OCI-LY1 (cell line): ENCODE data around the gene CELSR1.

ENCODE experiments used
- H2AFZ ChIP-seq: fragments of 200-600 bp; sonication (generic), shearing (Covaris generic); 2 replicates; pipeline ENCODE4 v1.6.0; 2014; ENCODE audit warnings: antibody characterized with exemption, mild to moderate bottlenecking, low read length
- H3F3A ChIP-seq: fragments of 200-600 bp; sonication (generic), shearing (Covaris generic); 2 replicates; pipeline ENCODE4 v1.6.0; 2014; ENCODE audit warnings: mild to moderate bottlenecking, antibody characterized with exemption, low read length, moderate library complexity; ENCODE audit not compliant: insufficient read depth
- H3K27ac ChIP-seq: fragments of 200-600 bp; sonication (generic); 2 replicates; pipeline ENCODE4 v1.5.1; 2014; ENCODE audit warnings: low read length, mixed run types, mild to moderate bottlenecking, low read depth; ENCODE audit not compliant: poor library complexity, severe bottlenecking
- H3K27me3 ChIP-seq: fragments of 200-600 bp; sonication (generic); 2 replicates; pipeline ENCODE4 v1.6.0; 2014; ENCODE audit warnings: antibody characterized with exemption, mild to moderate bottlenecking, low read length, moderate library complexity; ENCODE audit not compliant: insufficient read depth
- H3K36me3 ChIP-seq: fragments of 200-600 bp; sonication (generic); 2 replicates; pipeline ENCODE4 v1.6.1; 2014; ENCODE audit warnings: mild to moderate bottlenecking, antibody characterized with exemption, low read length, moderate library complexity, mixed read lengths; ENCODE audit not compliant: insufficient read depth
- H3K4me1 ChIP-seq: fragments of 200-600 bp; sonication (generic); 2 replicates; pipeline ENCODE4 v1.5.1; 2014; ENCODE audit warnings: mild to moderate bottlenecking, low read length, moderate library complexity; ENCODE audit not compliant: insufficient read depth, severe bottlenecking
- H3K4me2 ChIP-seq: fragments of 200-600 bp; sonication (generic), shearing (Covaris generic); 2 replicates; pipeline ENCODE4 v1.6.1; 2014; ENCODE audit warnings: low read length
- H3K4me3 ChIP-seq: fragments of 200-600 bp; sonication (generic); 2 replicates; pipeline ENCODE4 v1.5.1; 2014; ENCODE audit warnings: low read length, low read depth, mild to moderate bottlenecking, mixed read lengths; ENCODE audit not compliant: poor library complexity, severe bottlenecking
- H3K79me2 ChIP-seq: fragments of 200-600 bp; shearing (Covaris generic); 2 replicates; pipeline ENCODE4 v1.6.1; 2016; ENCODE audit warnings: mixed run types, low read length, mixed read lengths; ENCODE audit not compliant: insufficient read depth
- H3K9ac ChIP-seq: fragments of 200-600 bp; sonication (generic), shearing (Covaris generic); 2 replicates; pipeline ENCODE4 v1.6.1; 2014; ENCODE audit warnings: mild to moderate bottlenecking, low read length, mixed read lengths
- H3K9me2 ChIP-seq: fragments of 200-600 bp; sonication (generic), shearing (Covaris generic); 2 replicates; pipeline ENCODE4 v1.6.1; 2014; ENCODE audit warnings: low read depth, mild to moderate bottlenecking, low read length, mixed read lengths
- H3K9me3 ChIP-seq: fragments of 200-600 bp; shearing (Covaris generic); 2 replicates; pipeline ENCODE4 v1.6.1; 2014; ENCODE audit warnings: low read length, mixed read lengths
- H4K20me1 ChIP-seq: fragments of 200-600 bp; sonication (generic), shearing (Covaris generic); 2 replicates; pipeline ENCODE4 v1.6.0; 2016; ENCODE audit warnings: mild to moderate bottlenecking, low read length; ENCODE audit not compliant: insufficient read depth
- EZH2 ChIP-seq: fragments of 200-600 bp; sonication (generic), shearing (Covaris generic); IDR thresholded peaks from 2 replicates; pipeline ENCODE4 v1.8.0; 2017; ENCODE audit warnings: borderline replicate concordance, mixed run types, mild to moderate bottlenecking, antibody characterized with exemption, low read length, moderate library complexity, mixed read lengths
- TF ChIP-seq, protein P1 (sequence below): fragments of 200-600 bp; sonication (generic), shearing (Covaris generic); IDR thresholded peaks from 2 replicates; pipeline ENCODE4 v1.5.1; 2017; ENCODE audit warnings: mild to moderate bottlenecking, antibody characterized with exemption, low read length, moderate library complexity, mixed read lengths

Gene CELSR1

DNA sequence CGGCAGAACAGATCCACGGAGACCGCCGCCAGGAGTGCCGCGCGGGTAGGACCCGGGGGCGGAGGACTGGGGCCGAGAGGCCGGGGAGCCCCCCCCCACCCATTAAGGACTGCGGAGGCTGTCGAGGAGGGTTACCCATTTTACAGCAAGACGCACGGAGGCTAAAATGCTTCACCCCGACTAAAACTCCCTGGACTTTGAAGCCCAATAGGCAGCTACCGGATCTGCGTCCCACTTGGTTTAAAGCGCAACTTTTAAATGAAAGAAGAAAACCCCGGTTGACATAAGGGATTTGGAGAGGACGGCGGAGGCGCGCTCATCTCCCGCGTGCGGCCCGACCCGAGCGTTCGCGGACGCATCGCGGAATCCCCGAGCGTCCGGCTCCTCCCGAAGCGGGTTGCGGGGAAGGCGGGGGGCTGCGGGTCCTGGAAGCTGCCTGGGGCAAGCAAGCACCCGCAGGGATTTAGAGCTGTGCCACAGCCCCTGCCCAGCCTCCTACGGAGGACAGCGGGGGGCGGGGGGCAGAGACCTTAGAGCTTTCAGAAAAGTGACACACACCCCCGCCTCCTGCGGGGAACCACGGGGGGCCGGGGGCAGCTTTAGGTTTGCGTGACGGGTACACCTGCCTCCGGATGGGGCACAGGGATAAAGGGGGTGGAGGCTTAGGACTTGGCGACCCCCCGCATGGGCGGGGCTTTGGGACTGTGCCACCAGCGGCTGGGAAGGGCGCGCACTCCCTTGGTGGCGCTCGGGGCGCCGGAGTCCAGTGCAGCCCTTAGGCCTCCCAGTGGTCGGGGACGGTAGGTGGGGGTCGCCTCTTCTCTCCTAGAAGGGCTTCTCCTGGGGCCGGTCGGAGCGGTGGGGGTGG lies 760 bp upstream of the CELSR1 start:
- Histone ChIP-seq H3K4me3 (peak overlapping the region; percentile 27), H3K9ac (no peak overlapping the region), H3K79me2 (no peaks in the 10 kb centered on the region), H3F3A (no peaks in the 10 kb centered on the region), H2AFZ (no peak overlapping the region), H3K36me3 (no peaks in the 10 kb centered on the region), H3K9me3 (no peaks in the 10 kb centered on the region), H3K27me3 (peaks cover 14% of the 10 kb centered on the region; the same call in 1 of the 2 replicates), H3K9me2 (no peaks in the 10 kb centered on the region), H3K4me2 (no peak overlapping the region), H3K27ac (no peak overlapping the region), H4K20me1 (no peaks in the 10 kb centered on the region), H3K4me1 (no peaks in the 10 kb centered on the region)
- TF ChIP-seq, protein P1, sequence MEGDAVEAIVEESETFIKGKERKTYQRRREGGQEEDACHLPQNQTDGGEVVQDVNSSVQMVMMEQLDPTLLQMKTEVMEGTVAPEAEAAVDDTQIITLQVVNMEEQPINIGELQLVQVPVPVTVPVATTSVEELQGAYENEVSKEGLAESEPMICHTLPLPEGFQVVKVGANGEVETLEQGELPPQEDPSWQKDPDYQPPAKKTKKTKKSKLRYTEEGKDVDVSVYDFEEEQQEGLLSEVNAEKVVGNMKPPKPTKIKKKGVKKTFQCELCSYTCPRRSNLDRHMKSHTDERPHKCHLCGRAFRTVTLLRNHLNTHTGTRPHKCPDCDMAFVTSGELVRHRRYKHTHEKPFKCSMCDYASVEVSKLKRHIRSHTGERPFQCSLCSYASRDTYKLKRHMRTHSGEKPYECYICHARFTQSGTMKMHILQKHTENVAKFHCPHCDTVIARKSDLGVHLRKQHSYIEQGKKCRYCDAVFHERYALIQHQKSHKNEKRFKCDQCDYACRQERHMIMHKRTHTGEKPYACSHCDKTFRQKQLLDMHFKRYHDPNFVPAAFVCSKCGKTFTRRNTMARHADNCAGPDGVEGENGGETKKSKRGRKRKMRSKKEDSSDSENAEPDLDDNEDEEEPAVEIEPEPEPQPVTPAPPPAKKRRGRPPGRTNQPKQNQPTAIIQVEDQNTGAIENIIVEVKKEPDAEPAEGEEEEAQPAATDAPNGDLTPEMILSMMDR, result 0 out of 2 replicates have a peak, but pooled peaks have one; percentile 5
- TF ChIP-seq EZH2, result no peak

DNA sequence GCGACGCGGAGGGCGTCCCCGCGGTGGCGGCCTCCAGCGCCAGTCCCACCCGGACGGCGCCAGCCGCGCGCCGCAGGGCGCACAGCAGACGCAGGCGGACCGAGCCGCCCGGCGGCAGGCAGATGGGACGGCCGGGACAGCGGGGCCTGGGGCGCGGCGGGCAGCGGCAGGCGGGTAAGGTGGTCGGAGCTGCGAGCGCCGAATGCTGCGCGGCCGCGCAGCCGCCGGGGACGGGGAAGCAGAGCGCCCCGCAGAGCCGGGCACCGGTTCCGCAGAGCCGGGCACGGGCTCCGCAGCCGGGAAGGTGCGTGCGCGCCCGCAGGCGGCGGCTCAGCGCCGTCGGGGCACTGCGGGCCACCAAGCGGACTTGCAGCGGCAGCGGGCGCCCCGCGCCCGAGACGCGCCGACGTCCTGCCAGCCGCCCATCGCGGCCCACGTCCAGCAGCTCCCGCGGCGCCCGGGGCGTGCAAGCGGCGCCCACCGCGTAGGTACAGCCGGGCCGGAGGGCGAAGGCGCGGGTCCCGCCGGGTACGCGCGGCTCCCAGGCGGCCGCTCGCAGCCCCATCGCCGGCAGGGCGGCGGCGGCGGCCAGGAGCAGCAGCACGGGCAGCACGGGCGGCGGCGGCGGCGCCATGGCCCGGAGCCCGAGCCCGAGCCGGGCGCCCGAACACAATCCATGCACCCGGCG lies 739 bp downstream of the CELSR1 start:
- H2AFZ ChIP-seq, result no peak overlapping the region
- H4K20me1 ChIP-seq, result no peaks in the 10 kb centered on the region
- no peaks in the 10 kb centered on the region for H3K9me3 ChIP-seq
- peaks cover 13% of the 10 kb centered on the region; the same call in 1 of the 2 replicates for H3K27me3 ChIP-seq
- no peak overlapping the region for H3K4me2 ChIP-seq
- H3K79me2 ChIP-seq, result no peaks in the 10 kb centered on the region
- H3K9me2 ChIP-seq, result no peaks in the 10 kb centered on the region
- no peak overlapping the region for H3K9ac ChIP-seq
- H3K4me3 ChIP-seq, result no peak overlapping the region
- no peaks in the 10 kb centered on the region for H3F3A ChIP-seq
- TF ChIP-seq EZH2, result no peak
- TF ChIP-seq, protein P1, result no peak
- no peak overlapping the region for H3K27ac ChIP-seq
- H3K4me1 ChIP-seq, result no peaks in the 10 kb centered on the region
- H3K36me3 ChIP-seq, result no peaks in the 10 kb centered on the region

DNA sequence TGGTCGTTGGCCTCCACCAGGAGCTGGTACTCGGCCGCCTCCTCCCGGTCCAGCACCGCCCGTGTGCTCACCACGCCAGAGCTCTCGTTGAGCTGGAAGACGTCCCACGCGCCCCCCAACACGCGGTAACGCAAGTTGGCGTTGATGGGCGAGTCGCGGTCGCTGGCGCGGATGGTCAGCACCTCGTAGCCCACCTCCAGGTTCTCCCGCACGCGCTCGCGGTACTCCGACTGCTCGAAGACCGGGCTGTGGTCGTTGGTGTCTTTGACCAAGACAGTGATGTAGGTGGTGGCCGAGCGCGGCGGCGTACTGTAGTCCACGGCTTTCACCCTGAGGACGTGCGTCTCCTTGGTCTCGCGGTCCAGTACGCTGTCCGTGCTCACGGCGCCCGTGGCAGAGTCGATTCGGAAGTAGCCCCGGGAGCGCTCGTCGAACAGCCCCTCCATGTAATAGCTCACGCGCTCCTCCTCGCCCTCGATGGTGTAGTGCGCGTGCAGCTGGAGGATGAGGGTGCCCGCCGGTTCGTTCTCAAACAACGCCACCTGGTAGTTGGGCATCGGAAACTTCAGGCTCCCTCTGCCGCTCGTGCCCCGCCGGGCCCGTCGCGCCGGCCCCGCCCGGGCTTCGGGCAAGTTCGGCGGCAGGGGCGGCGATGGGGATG lies 1.4 kb downstream of the CELSR1 start:
- Histone ChIP-seq H2AFZ (no peak overlapping the region), H3K79me2 (no peaks in the 10 kb centered on the region), H3K9ac (no peak overlapping the region), H3K4me1 (no peaks in the 10 kb centered on the region), H3K27me3 (peaks cover 7% of the 10 kb centered on the region; the same call in 1 of the 2 replicates), H3K27ac (no peak overlapping the region), H3K9me2 (no peaks in the 10 kb centered on the region), H3K4me2 (no peak overlapping the region), H4K20me1 (no peaks in the 10 kb centered on the region), H3F3A (no peaks in the 10 kb centered on the region), H3K36me3 (no peaks in the 10 kb centered on the region), H3K4me3 (no peak overlapping the region), H3K9me3 (no peaks in the 10 kb centered on the region)
- no peak for TF ChIP-seq EZH2
- TF ChIP-seq, protein P1, result no peak
